ENCODE measurements around the gene MYO18A.

MYO18A gene

GRCh38 chr17:29076087-29076486, 104.1 kb downstream of the MYO18A start:
- DNase-seq, result no peak

GRCh38 chr17:29074488-29074887, 105.7 kb downstream of the MYO18A start:
- no peak for DNase-seq

GRCh38 chr17:29073520-29073919, 106.7 kb downstream of the MYO18A start:
- DNase-seq, result no peak

- DNase-seq, result no peak
Observed at GRCh38 chr17:29073045-29073444, 107.2 kb downstream of the MYO18A start.

GRCh38 chr17:29071303-29071702, 108.9 kb downstream of the MYO18A start:
- no peak for DNase-seq

GRCh38 chr17:29070781-29071180, 109.4 kb downstream of the MYO18A start:
- DNase-seq, result no peak

- no peak for DNase-seq
Observed at GRCh38 chr17:29070308-29070707, 109.9 kb downstream of the MYO18A start.

- no peak for DNase-seq
Observed at GRCh38 chr17:29069526-29070041, 110.6 kb downstream of the MYO18A start.

GRCh38 chr17:29068818-29069217, 111.4 kb downstream of the MYO18A start:
- no peak for DNase-seq

GRCh38 chr17:29066606-29067005, 113.6 kb downstream of the MYO18A start:
- DNase-seq, result no peak

- DNase-seq, result no peak
Observed at GRCh38 chr17:29066047-29066446, 114.2 kb downstream of the MYO18A start.

- DNase-seq, result no peak
Observed at GRCh38 chr17:29063992-29064391, 116.2 kb downstream of the MYO18A start.

- DNase-seq, result no peak
Observed at GRCh38 chr17:29062215-29062614, 118.0 kb downstream of the MYO18A start.

GRCh38 chr17:29061036-29061435, 119.2 kb downstream of the MYO18A start:
- no peak for DNase-seq

- DNase-seq, result no peak
Observed at GRCh38 chr17:29060475-29060874, 119.7 kb downstream of the MYO18A start.

GRCh38 chr17:29059281-29059680, 120.9 kb downstream of the MYO18A start:
- no peak for DNase-seq

- DNase-seq, result no peak
Observed at GRCh38 chr17:29058391-29058790, 121.8 kb downstream of the MYO18A start.

- peak; percentile 52 for DNase-seq
Observed at GRCh38 chr17:29057361-29057760, 122.8 kb downstream of the MYO18A start.

GRCh38 chr17:29054835-29055234, 125.4 kb downstream of the MYO18A start:
- no peak for DNase-seq

GRCh38 chr17:29051731-29052130, 128.5 kb downstream of the MYO18A start:
- no peak for DNase-seq

GRCh38 chr17:29051194-29051593, 129.0 kb downstream of the MYO18A start:
- no peak for DNase-seq

- no peak for DNase-seq
Observed at GRCh38 chr17:29050176-29050575, 130.0 kb downstream of the MYO18A start.

- no peak for DNase-seq
Observed at GRCh38 chr17:29049541-29050145, 130.6 kb downstream of the MYO18A start.

- DNase-seq, result peak; percentile 5
Observed at GRCh38 chr17:29048440-29049368, 131.5 kb downstream of the MYO18A start.
